Aorta (tissue), 5 donors: ENCODE results near the gene BZW2. TPM values are rescaled to one million over a fixed set of nuclear protein-coding genes. Genes with fewer than 3 reads are reported as not detected.

Experiments
- ATAC-seq: fragments of 200-7000 bp; cut with Tn5 transposase; one replicate; pipeline ENCODE4 v1.9.1; 2022; ENCODE audit warnings: moderate library complexity; ENCODE audit not compliant: low FRiP score
- DNase-seq, 2 donors: peaks; one replicate each; pipeline ENCODE4 v3.0.0-alpha.2; 2020
- H3K27ac ChIP-seq, 2 donors: one replicate each; pipeline ENCODE4 v1.5.1; 2013; ENCODE audit warnings: low read length in 2 of 2, mild to moderate bottlenecking in 2 of 2, moderate library complexity in 2 of 2, control low read depth in 1 of 2, inconsistent platforms in 1 of 2, low read depth in 1 of 2
- H3K27me3 ChIP-seq, 2 donors: one replicate each; pipeline ENCODE4 v1.6.1; 2013; ENCODE audit warnings: control low read depth in 1 of 2, low read length in 1 of 2, mild to moderate bottlenecking in 1 of 2, moderate library complexity in 1 of 2; ENCODE audit not compliant: insufficient read depth in 2 of 2, control insufficient read depth in 1 of 2
- H3K36me3 ChIP-seq, 2 donors: one replicate each; pipeline ENCODE4 v1.6.1; 2013; ENCODE audit warnings: control low read depth in 1 of 2, low read length in 1 of 2, mild to moderate bottlenecking in 1 of 2; ENCODE audit not compliant: insufficient read depth in 2 of 2, control insufficient read depth in 1 of 2
- H3K4me1 ChIP-seq, 2 donors: one replicate each; pipeline ENCODE4 v1.6.1; 2013; ENCODE audit warnings: low read length in 2 of 2, control low read depth in 1 of 2, mild to moderate bottlenecking in 1 of 2, moderate library complexity in 1 of 2; ENCODE audit not compliant: insufficient read depth in 2 of 2, control insufficient read depth in 1 of 2
- H3K4me3 ChIP-seq, 2 donors: one replicate each; pipeline ENCODE4 v1.5.1; 2013; ENCODE audit warnings: low read length in 2 of 2, control low read depth in 1 of 2, mild to moderate bottlenecking in 1 of 2
- H3K9me3 ChIP-seq: one replicate; pipeline ENCODE4 v1.6.1; 2013; ENCODE audit warnings: mild to moderate bottlenecking, low read length; ENCODE audit not compliant: control insufficient read depth
- WGBS, 2 donors: extraction: QIAGEN DNeasy Blood & Tissue Kit; methylation state at CpG; one replicate each; pipeline ENCODE4 v1.1.7; 2013; 5-methylcytosine and 5-hydroxymethylcytosine counted together
- intact Hi-C, 2 donors: fragments of 100-400 bp; cut with DNase I; formaldehyde crosslinking; loops; one replicate each; pipeline versions ENCODE4 v1.14.2 to v1.15.0; 2022
- polyA plus RNA-seq, 2 donors: library from polyadenylated mRNA; stranded (reverse); fragments of 200-250 nt; gene quantifications; one replicate each; pipeline ENCODE4 v1.2.3, GENCODE V29; 2013
- total RNA-seq, 2 donors: library from RNA; stranded (reverse); fragmentation: NEBNext Ultra II Directional; extraction: Animal tissue kit (Norgen Biotek cat#: 25700); gene quantifications; one replicate each; pipeline ENCODE4 v1.2.1, GENCODE V29; 2021
- donor health status: healthy with polysubstance abuse.
- donor health status: Bipolar disorder and iron deficiency.
- donor health status: DM: no; HTN: no; CAD: no.
- donor health status: DM: no; HTN: no; CAD: no.
- donor health status: DM: yes; HTN: yes; CAD: no.

Gene BZW2
- total and polyA plus RNA-seq, 4 donors = 9.0 to 32.8 (median 22.8) TPM

DNA sequence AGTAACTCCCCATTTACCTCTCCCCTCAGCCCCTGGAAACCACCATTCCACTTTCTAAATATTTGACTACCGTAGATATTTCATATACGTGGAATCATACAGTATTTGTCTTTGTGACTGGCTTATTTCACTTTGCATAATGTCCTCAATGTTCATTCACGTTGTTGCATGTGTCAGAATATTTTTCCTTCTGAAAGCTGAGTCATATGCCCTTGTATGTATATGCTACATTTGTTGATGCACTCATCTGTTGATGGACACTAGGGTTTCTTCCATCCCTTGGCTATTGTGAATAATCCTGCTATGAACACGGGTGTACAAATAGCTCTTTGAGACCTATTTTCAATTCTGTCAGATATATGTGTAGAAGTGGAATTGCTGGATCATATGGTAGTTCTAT, 81.8 kb downstream of the BZW2 start:
- Histone ChIP-seq H3K4me1 (no peaks in the 10 kb centered on the region), H3K27ac (no peak overlapping the region), H3K9me3 (no peaks in the 10 kb centered on the region), H3K36me3 (no peaks in the 10 kb centered on the region), H3K27me3 (no peaks in the 10 kb centered on the region), H3K4me3 (no peak overlapping the region)
- 60 to 77% methylated on average over 4 of the region's 4 CpGs for WGBS, 2 donors
- DNase-seq (no peak), ATAC-seq (no peak)
- intact Hi-C loops = no loop called here

- Histone ChIP-seq H3K9me3 (no peaks in the 10 kb centered on the region), H3K4me1 (no peaks in the 10 kb centered on the region), H3K27ac (no peak overlapping the region), H3K36me3 (no peaks in the 10 kb centered on the region), H3K4me3 (no peak overlapping the region), H3K27me3 (no peaks in the 10 kb centered on the region)
- WGBS, 2 donors = 92% methylated on average over 10 of the region's 10 CpGs
- no peak for ATAC-seq
- intact Hi-C loops = no loop called here
- DNase-seq = no peak
These were observed 82.8 kb downstream of the BZW2 start for GRCh38 chr7:16728811-16729210.

- intact Hi-C loops = no loop called here
- 83 to 89% methylated on average over 2 of the region's 2 CpGs for WGBS, 2 donors
- no peak for ATAC-seq
These were observed 83.6 kb downstream of the BZW2 start for GRCh38 chr7:16729541-16729940.

GRCh38 chr7:16730937-16731336, 85.0 kb downstream of the BZW2 start:
- no peaks in the 10 kb centered on the region for H3K9me3 ChIP-seq
- no peak for ATAC-seq
- 93 to 94% methylated on average over 3 of the region's 3 CpGs for WGBS, 2 donors

More at GRCh38 chr7:16729541-16729940, 83.6 kb downstream of the BZW2 start:
- Histone ChIP-seq H3K27me3 (no peaks in the 10 kb centered on the region), H3K36me3 (no peaks in the 10 kb centered on the region), H3K9me3 (no peaks in the 10 kb centered on the region), H3K4me1 (no peaks in the 10 kb centered on the region), H3K27ac (no peak overlapping the region), H3K4me3 (no peak overlapping the region)
- no peak for DNase-seq

GRCh38 chr7:16732828-16733227, 86.8 kb downstream of the BZW2 start:
- 98% methylated on average over 4 of the region's 4 CpGs for WGBS, 2 donors
- no peaks in the 10 kb centered on the region for H3K27me3 ChIP-seq
- no peaks in the 10 kb centered on the region for H3K4me1 ChIP-seq
- intact Hi-C loops = no loop called here
- ATAC-seq = no peak
- no peak overlapping the region for H3K27ac ChIP-seq
- H3K4me3 ChIP-seq = no peak overlapping the region
- no peak for DNase-seq
- H3K9me3 ChIP-seq = no peaks in the 10 kb centered on the region
- no peaks in the 10 kb centered on the region for H3K36me3 ChIP-seq

More at GRCh38 chr7:16730937-16731336, 85.0 kb downstream of the BZW2 start:
- H3K36me3 ChIP-seq = no peaks in the 10 kb centered on the region
- no peak for DNase-seq
- no peaks in the 10 kb centered on the region for H3K4me1 ChIP-seq
- no peak overlapping the region for H3K27ac ChIP-seq
- no peak overlapping the region for H3K4me3 ChIP-seq
- no peaks in the 10 kb centered on the region for H3K27me3 ChIP-seq
- intact Hi-C loops = no loop called here

GRCh38 chr7:16734148-16734726, 88.3 kb downstream of the BZW2 start:
- intact Hi-C loops = no loop called here
- H3K27ac ChIP-seq = no peak overlapping the region
- no peak overlapping the region for H3K4me3 ChIP-seq
- no peaks in the 10 kb centered on the region for H3K36me3 ChIP-seq
- DNase-seq (no peak), ATAC-seq (no peak)
- no peaks in the 10 kb centered on the region for H3K4me1 ChIP-seq
- no peaks in the 10 kb centered on the region for H3K9me3 ChIP-seq
- no peaks in the 10 kb centered on the region for H3K27me3 ChIP-seq
- WGBS, 2 donors = 95 to 96% methylated on average over 7 of the region's 7 CpGs

DNA sequence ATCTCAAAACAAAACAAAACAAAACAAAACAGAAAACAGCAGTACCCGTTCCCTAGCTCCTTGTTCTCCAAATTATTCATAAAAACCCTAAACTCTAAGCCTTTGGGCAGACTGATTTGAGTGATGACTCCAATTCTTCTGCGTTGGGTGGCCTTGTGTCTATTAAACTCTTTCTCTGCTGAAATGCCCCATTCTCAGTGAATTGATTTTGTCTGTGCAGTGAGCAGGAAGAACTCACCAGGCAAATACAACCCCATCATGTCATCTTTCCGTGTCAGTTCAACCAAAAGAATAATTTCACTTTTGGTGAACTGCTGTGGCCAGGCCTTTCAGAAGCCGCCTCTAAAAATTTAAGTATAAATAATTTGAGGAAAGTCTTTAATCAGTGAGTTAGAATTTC, 89.0 kb downstream of the BZW2 start:
- H3K27me3 ChIP-seq = no peaks in the 10 kb centered on the region
- WGBS, 2 donors = 88 to 91% methylated on average over 4 of the region's 4 CpGs
- no peak overlapping the region for H3K27ac ChIP-seq
- no peaks in the 10 kb centered on the region for H3K36me3 ChIP-seq
- no peaks in the 10 kb centered on the region for H3K9me3 ChIP-seq
- no peak overlapping the region for H3K4me3 ChIP-seq
- no peak for ATAC-seq
- no peak for DNase-seq
- intact Hi-C loops = no loop called here
- no peaks in the 10 kb centered on the region for H3K4me1 ChIP-seq

DNA sequence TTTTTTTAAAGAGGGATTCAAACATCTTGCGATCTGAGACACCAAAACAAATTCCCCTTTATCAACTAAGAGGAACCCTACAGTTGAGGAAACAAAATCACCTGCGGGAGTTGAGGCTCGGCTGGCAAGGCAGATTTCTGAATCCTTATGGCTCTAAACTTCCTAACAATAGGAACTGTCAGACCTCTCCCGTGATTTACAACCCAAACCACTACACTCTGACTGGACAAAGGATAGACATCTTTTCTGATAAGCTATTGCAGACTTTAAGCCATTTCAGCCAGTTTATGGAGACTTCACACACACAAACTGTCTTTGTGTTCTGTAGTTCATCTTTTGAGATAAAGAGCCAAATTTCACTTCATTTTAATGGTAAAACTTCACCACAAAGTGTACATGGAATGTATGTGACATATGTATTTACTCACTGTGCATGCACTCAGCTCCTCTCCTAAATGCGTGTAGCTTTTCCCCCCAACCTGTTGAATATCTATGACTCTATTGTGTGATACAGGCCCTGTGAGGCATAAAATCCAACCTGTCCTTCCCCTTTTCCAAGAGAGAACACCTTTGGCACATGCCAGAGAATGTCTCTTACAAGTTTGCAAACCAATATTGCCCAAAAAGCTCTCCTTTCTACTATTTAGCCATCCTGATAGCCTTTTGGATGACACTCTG, 92.2 kb downstream of the BZW2 start:
- Histone ChIP-seq H3K27me3 (no peaks in the 10 kb centered on the region), H3K27ac (no peak overlapping the region), H3K4me1 (no peaks in the 10 kb centered on the region), H3K36me3 (no peaks in the 10 kb centered on the region), H3K9me3 (no peaks in the 10 kb centered on the region), H3K4me3 (no peak overlapping the region)
- intact Hi-C loops = no loop called here
- ATAC-seq (no peak), DNase-seq (no peak)
- WGBS, 2 donors = 90 to 96% methylated on average over 5 of the region's 5 CpGs
